MM.1S (cell line): ENCODE results near the gene EXOC1.

Experiments
- DNase-seq: peaks from one replicate; pipeline ENCODE4 v3.0.0-alpha.2; 2015
- H2AFZ ChIP-seq: fragments of 300-600 bp; sonication (generic); 2 replicates; pipeline ENCODE4 v1.6.0; 2016; ENCODE audit warnings: antibody characterized with exemption, low read length
- H3F3A ChIP-seq: fragments of 300-600 bp; sonication (generic); 2 replicates; pipeline ENCODE4 v1.6.1; 2016; ENCODE audit warnings: mild to moderate bottlenecking, antibody characterized with exemption, low read length, moderate library complexity, mixed read lengths; ENCODE audit not compliant: insufficient read depth
- H3K27ac ChIP-seq: fragments of 300-600 bp; sonication (generic); 2 replicates; pipeline ENCODE4 v1.5.1; 2016; ENCODE audit warnings: mild to moderate bottlenecking, low read length
- H3K27me3 ChIP-seq: fragments of 300-600 bp; sonication (generic); replicated peaks from 2 replicates; pipeline ENCODE4 v1.6.0; 2016; ENCODE audit warnings: low read length; ENCODE audit not compliant: insufficient read depth
- H3K36me3 ChIP-seq: fragments of 300-600 bp; sonication (generic); replicated peaks from 2 replicates; pipeline ENCODE4 v1.6.1; 2016; ENCODE audit warnings: mild to moderate bottlenecking, low read length, mixed read lengths; ENCODE audit not compliant: insufficient read depth
- H3K4me1 ChIP-seq: fragments of 300-600 bp; sonication (generic); 2 replicates; pipeline ENCODE4 v1.6.1; 2016; ENCODE audit warnings: low read length, mixed read lengths
- H3K4me2 ChIP-seq: fragments of 300-600 bp; sonication (generic); 2 replicates; pipeline ENCODE4 v1.6.0; 2016; ENCODE audit warnings: low read depth, low read length
- H3K4me3 ChIP-seq: fragments of 300-600 bp; sonication (generic); 2 replicates; pipeline ENCODE4 v1.5.1; 2016; ENCODE audit warnings: low read length, mixed read lengths
- H3K79me2 ChIP-seq: fragments of 300-600 bp; sonication (generic); 2 replicates; pipeline ENCODE4 v1.6.1; 2016; ENCODE audit warnings: mixed run types, low read length, mixed read lengths
- H3K9ac ChIP-seq: fragments of 300-600 bp; sonication (generic); 2 replicates; pipeline ENCODE4 v1.6.1; 2016; ENCODE audit warnings: low read length, mixed read lengths
- H3K9me2 ChIP-seq: fragments of 300-600 bp; sonication (generic); replicated peaks from 2 replicates; pipeline ENCODE4 v1.6.1; 2016; ENCODE audit warnings: mild to moderate bottlenecking, low read length, mixed read lengths; ENCODE audit not compliant: insufficient read depth
- H3K9me3 ChIP-seq: fragments of 300-600 bp; sonication (generic); replicated peaks from 2 replicates; pipeline ENCODE4 v1.6.1; 2016; ENCODE audit warnings: mild to moderate bottlenecking, low read length, mixed read lengths; ENCODE audit not compliant: insufficient read depth
- H4K20me1 ChIP-seq: fragments of 300-600 bp; sonication (generic); 2 replicates; pipeline ENCODE4 v1.6.1; 2016; ENCODE audit warnings: mild to moderate bottlenecking, low read length, moderate library complexity, mixed read lengths; ENCODE audit not compliant: insufficient read depth
- EZH2 ChIP-seq: fragments of 300-600 bp; sonication (generic); optimal IDR thresholded peaks from 2 replicates; pipeline ENCODE3; 2017; ENCODE audit warnings: low read depth, mild to moderate bottlenecking, antibody characterized with exemption, low read length, mixed read lengths
- EZH2phosphoT487 ChIP-seq: fragments of 300-600 bp; sonication (generic); IDR thresholded peaks from 2 replicates; pipeline ENCODE4 v1.6.1; 2018; ENCODE audit warnings: antibody characterized with exemption, low read length
- TF ChIP-seq, protein P1 (sequence below): fragments of 300-600 bp; sonication (generic); IDR thresholded peaks from 2 replicates; pipeline ENCODE4 v1.5.1; 2016; ENCODE audit warnings: antibody characterized with exemption, low read length, mixed read lengths

Gene EXOC1

DNA sequence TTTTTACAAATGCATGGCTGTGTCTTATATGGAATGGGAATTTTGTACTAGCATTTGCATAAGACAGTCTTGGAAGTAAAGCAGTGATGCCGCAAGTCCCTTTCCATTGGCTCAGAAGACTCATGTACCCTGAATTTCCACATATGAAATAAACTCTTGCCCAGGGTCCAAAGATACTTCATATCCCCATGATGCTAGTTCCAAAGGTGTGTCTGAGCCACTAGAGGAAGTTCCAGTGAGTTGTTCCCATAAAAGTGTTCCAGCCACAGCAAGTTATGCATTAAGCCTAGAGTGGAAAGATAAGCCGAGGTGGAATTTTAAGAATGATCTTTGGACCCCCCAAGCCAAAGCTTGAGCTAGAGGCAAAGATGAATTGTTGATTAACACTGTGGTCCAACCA lies 86.0 kb downstream of the EXOC1 start:
- Histone ChIP-seq H3K79me2 (no peaks in the 10 kb centered on the region), H3K4me2 (no peak overlapping the region), H3F3A (no peaks in the 10 kb centered on the region), H3K36me3 (0 out of 2 replicates have a peak, but pooled peaks cover 4% of the 10 kb centered on the region), H3K9me2 (no peaks in the 10 kb centered on the region), H2AFZ (no peak overlapping the region), H4K20me1 (no peaks in the 10 kb centered on the region), H3K27me3 (no peaks in the 10 kb centered on the region), H3K4me3 (no peak overlapping the region), H3K27ac (no peak overlapping the region), H3K9me3 (no peaks in the 10 kb centered on the region), H3K9ac (no peak overlapping the region), H3K4me1 (no peaks in the 10 kb centered on the region)
- DNase-seq: no peak
- TF ChIP-seq, protein P1, sequence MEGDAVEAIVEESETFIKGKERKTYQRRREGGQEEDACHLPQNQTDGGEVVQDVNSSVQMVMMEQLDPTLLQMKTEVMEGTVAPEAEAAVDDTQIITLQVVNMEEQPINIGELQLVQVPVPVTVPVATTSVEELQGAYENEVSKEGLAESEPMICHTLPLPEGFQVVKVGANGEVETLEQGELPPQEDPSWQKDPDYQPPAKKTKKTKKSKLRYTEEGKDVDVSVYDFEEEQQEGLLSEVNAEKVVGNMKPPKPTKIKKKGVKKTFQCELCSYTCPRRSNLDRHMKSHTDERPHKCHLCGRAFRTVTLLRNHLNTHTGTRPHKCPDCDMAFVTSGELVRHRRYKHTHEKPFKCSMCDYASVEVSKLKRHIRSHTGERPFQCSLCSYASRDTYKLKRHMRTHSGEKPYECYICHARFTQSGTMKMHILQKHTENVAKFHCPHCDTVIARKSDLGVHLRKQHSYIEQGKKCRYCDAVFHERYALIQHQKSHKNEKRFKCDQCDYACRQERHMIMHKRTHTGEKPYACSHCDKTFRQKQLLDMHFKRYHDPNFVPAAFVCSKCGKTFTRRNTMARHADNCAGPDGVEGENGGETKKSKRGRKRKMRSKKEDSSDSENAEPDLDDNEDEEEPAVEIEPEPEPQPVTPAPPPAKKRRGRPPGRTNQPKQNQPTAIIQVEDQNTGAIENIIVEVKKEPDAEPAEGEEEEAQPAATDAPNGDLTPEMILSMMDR: no peak
- no peak for TF ChIP-seq EZH2
- TF ChIP-seq EZH2phosphoT487: no peak

- no peaks in the 10 kb centered on the region for H3K27me3 ChIP-seq
- TF ChIP-seq EZH2 (no peak), EZH2phosphoT487 (no peak)
- TF ChIP-seq, protein P1: no peak
- H3K79me2 ChIP-seq: peaks cover 9% of the 10 kb centered on the region
- DNase-seq: no peak
- H3K4me2 ChIP-seq: no peak overlapping the region
- H2AFZ ChIP-seq: no peak overlapping the region
- H3K36me3 ChIP-seq: 0 out of 2 replicates have a peak, but pooled peaks cover 4% of the 10 kb centered on the region
- H4K20me1 ChIP-seq: no peaks in the 10 kb centered on the region
- no peaks in the 10 kb centered on the region for H3K9me2 ChIP-seq
- no peak overlapping the region for H3K27ac ChIP-seq
- H3K4me3 ChIP-seq: no peak overlapping the region
- H3F3A ChIP-seq: peaks cover under 1% of the 10 kb centered on the region
- no peak overlapping the region for H3K9ac ChIP-seq
- H3K9me3 ChIP-seq: no peaks in the 10 kb centered on the region
- H3K4me1 ChIP-seq: peaks cover 6% of the 10 kb centered on the region
Observed at GRCh38 chr4:55941881-55942396, 88.5 kb downstream of the EXOC1 start.

- peak overlapping the region; percentile 90 for H3K4me3 ChIP-seq
- peak overlapping the region; percentile 67 for H2AFZ ChIP-seq
- H3K27ac ChIP-seq: peak overlapping the region; percentile 94
- peaks cover 39% of the 10 kb centered on the region for H3K79me2 ChIP-seq
- peaks cover 34% of the 10 kb centered on the region for H3F3A ChIP-seq
- DNase-seq: peak; percentile 43
- no peak for TF ChIP-seq EZH2phosphoT487
- no peak for TF ChIP-seq EZH2
- H3K9me3 ChIP-seq: no peaks in the 10 kb centered on the region
- no peaks in the 10 kb centered on the region for H3K27me3 ChIP-seq
- H3K36me3 ChIP-seq: no peaks in the 10 kb centered on the region
- H3K4me2 ChIP-seq: peak overlapping the region; percentile 94
- peaks cover 18% of the 10 kb centered on the region for H3K4me1 ChIP-seq
- peak overlapping the region; percentile 93 for H3K9ac ChIP-seq
- H4K20me1 ChIP-seq: no peaks in the 10 kb centered on the region
- H3K9me2 ChIP-seq: no peaks in the 10 kb centered on the region
Observed at GRCh38 chr4:55947254-55947882, 93.9 kb downstream of the EXOC1 start.
